Adrenal gland (tissue), 12 donors: Measurements from ENCODE around the gene PRAME. TPM values are rescaled to one million over a fixed set of nuclear protein-coding genes. Genes with fewer than 3 reads are reported as not detected.

Experiments
- DNase-seq, 7 donors: peaks; one replicate each; pipeline ENCODE4 v3.0.0-alpha.2; 2019 to 2020
- H3K27ac ChIP-seq, 5 donors: fragments of 200-600 bp; sonication (generic) in 4 of 5; 1 replicate in 3 of 5; 2 replicates in 2 of 5; pipeline versions ENCODE4 v1.5.1 to v1.8.0; 2016 to 2020; ENCODE audit warnings: mild to moderate bottlenecking in 1 of 5
- H3K27me3 ChIP-seq: fragments of 200-600 bp; 2 replicates; pipeline ENCODE4 v1.8.0; 2021
- H3K36me3 ChIP-seq, 2 donors: fragments of 200-600 bp; replicated peaks in 1 of 2; 1 replicate in 1 of 2; 2 replicates in 1 of 2; pipeline versions ENCODE4 v1.5.1 to v1.8.0; 2018 to 2022
- H3K4me1 ChIP-seq, 2 donors: fragments of 200-600 bp; replicated peaks in 1 of 2; 1 replicate in 1 of 2; 2 replicates in 1 of 2; pipeline versions ENCODE4 v1.5.1 to v1.8.0; 2018 to 2021
- H3K4me3 ChIP-seq, 4 donors: fragments of 200-600 bp; sonication (generic) in 3 of 4; one replicate each; pipeline ENCODE4 v1.5.1; 2016 to 2018
- H3K9me3 ChIP-seq, 3 donors: fragments of 200-600 bp; sonication (generic) in 1 of 3; replicated peaks in 1 of 3; 1 replicate in 2 of 3; 2 replicates in 1 of 3; pipeline versions ENCODE4 v1.5.1 to v1.8.0; 2016 to 2021
- POLR2A ChIP-seq, 2 donors: fragments of 450-650 bp; IDR thresholded peaks; one replicate each; pipeline ENCODE4 v1.6.1; 2017; ENCODE audit warnings: antibody characterized with exemption in 2 of 2, mild to moderate bottlenecking in 2 of 2, moderate library complexity in 1 of 2
- WGBS, 4 donors: extraction: QIAGEN DNeasy Blood & Tissue Kit in 2 of 4; methylation state at CpG; one replicate each; pipeline versions ENCODE4 v1.1.5 to v1.1.7; 2013 to 2017; 5-methylcytosine and 5-hydroxymethylcytosine counted together
- intact Hi-C, 2 donors: fragments of 100-400 bp; cut with DNase I; formaldehyde crosslinking; loops; one replicate each; pipeline versions ENCODE4 v1.14.1 to v1.15.0; 2022 to 2023
- polyA plus RNA-seq, 3 donors: library from polyadenylated mRNA; stranded (reverse); fragments of 200-250 nt in 2 of 3; fragments of 350-450 nt in 1 of 3; fragmentation: Illumina TruSeq in 1 of 3; extraction: RNeasy Lipid Tissue Mini Kit (QIAGEN cat#74804) in 1 of 3; gene quantifications; one replicate each; pipeline ENCODE4 v1.2.3, GENCODE V29; 2013 to 2014
- total RNA-seq, 9 donors: library from RNA; depleted of rRNA in 4 of 9; stranded (reverse); fragments of >200 nt in 4 of 9; fragments of 120-200 nt in 1 of 9; fragmentation: NEBNext Ultra II Directional in 1 of 9; extraction: Animal tissue kit (Norgen Biotek cat#: 25700) in 1 of 9; gene quantifications; one replicate each; pipeline versions ENCODE4 v1.1.0 to v1.2.4, GENCODE V29; 2013 to 2023
- TF ChIP-seq, protein P1 (sequence below), 6 experiments: fragments of 450-650 bp in 4 of 6; fragments of 200-600 bp in 2 of 6; sonication (generic) in 1 of 6; IDR thresholded peaks; 1 replicate in 5 of 6; 2 replicates in 1 of 6; pipeline versions ENCODE4 v1.5.1 to v1.8.0; 2016 to 2021; ENCODE audit warnings: antibody characterized with exemption in 6 of 6, mild to moderate bottlenecking in 2 of 6, moderate library complexity in 1 of 6
- donor health status: healthy with polysubstance abuse.
- donor health status: Bipolar disorder and iron deficiency.
- donor health status: DM: yes; HTN: yes; CAD: no.
- donor health status: DM: no; HTN: no; CAD: no.
- donor health status: DM: no; HTN: no; CAD: no.
- donor health status: DM: yes; HTN: yes; CAD: no.

The PRAME gene
- total and polyA plus RNA-seq, 12 donors: 0.78 to 11.6 (median 3.5) TPM

DNA sequence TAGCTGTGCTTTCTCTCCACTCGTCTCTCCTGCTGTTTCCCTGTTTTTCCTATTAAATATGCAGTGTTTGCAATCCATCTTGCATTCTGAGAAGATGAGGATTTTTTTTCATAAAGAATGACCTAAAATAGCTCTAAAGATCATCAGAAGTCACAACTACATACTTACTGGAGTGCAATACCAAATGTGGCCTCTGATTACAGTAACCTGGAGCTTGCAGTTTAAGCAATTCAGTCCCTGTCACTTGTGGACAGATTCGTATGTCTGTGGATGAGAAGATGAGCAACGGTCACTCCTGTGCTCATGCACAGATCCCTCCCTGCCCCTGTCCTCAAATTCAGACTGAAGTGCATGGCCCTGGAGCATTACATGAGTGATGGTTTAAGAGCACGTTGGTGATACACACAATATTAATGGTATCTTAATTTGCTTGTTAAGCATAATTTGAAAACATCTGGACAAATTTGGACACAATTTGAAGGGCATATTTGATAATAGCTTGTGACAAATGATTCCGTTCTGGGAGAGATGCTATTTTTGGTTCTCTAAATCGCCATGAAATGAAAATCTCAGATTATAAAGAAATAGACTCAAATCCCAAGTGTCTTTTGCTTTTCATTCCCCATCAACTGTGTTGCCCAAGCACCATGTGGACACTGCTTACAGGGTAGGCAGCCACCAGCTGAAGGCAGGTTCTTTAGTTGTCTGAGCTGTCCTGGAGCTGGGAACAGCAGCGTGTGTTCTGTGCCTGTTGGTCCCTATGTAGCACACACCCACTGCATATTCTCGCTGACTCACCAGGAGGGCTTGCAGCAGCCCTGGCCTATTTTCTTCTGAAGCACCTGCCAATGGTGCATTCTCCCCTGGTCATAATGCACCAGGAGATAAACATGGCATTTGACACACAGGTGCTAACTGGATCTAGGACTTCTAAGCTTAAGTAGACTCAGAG, 32.6 kb upstream of the PRAME start:
- no peak overlapping the region for H3K4me3 ChIP-seq
- intact Hi-C loops: loop anchor here in 1 of 2 donors (5.0 kb wide), 1 partner anchor 96 kb away; no protein-coding TSS in a partner anchor
- no peak overlapping the region for H3K27ac ChIP-seq
- no peak for TF ChIP-seq POLR2A (IDR thresholded peaks at IDR 0.05)
- TF ChIP-seq, protein P1, sequence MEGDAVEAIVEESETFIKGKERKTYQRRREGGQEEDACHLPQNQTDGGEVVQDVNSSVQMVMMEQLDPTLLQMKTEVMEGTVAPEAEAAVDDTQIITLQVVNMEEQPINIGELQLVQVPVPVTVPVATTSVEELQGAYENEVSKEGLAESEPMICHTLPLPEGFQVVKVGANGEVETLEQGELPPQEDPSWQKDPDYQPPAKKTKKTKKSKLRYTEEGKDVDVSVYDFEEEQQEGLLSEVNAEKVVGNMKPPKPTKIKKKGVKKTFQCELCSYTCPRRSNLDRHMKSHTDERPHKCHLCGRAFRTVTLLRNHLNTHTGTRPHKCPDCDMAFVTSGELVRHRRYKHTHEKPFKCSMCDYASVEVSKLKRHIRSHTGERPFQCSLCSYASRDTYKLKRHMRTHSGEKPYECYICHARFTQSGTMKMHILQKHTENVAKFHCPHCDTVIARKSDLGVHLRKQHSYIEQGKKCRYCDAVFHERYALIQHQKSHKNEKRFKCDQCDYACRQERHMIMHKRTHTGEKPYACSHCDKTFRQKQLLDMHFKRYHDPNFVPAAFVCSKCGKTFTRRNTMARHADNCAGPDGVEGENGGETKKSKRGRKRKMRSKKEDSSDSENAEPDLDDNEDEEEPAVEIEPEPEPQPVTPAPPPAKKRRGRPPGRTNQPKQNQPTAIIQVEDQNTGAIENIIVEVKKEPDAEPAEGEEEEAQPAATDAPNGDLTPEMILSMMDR (IDR thresholded peaks at IDR 0.05): peak in 3 of 6 experiments; percentile 3 to 22 (median 13)
- no peaks in the 10 kb centered on the region for H3K36me3 ChIP-seq
- H3K27me3 ChIP-seq: no peaks in the 10 kb centered on the region
- DNase-seq: peak in 1 of 7 donors; percentile 29
- H3K9me3 ChIP-seq: no peaks in the 10 kb centered on the region
- no peaks in the 10 kb centered on the region for H3K4me1 ChIP-seq
- 44 to 64% (median 51%) methylated on average over 8 of the region's 8 CpGs for WGBS, 4 donors

DNA sequence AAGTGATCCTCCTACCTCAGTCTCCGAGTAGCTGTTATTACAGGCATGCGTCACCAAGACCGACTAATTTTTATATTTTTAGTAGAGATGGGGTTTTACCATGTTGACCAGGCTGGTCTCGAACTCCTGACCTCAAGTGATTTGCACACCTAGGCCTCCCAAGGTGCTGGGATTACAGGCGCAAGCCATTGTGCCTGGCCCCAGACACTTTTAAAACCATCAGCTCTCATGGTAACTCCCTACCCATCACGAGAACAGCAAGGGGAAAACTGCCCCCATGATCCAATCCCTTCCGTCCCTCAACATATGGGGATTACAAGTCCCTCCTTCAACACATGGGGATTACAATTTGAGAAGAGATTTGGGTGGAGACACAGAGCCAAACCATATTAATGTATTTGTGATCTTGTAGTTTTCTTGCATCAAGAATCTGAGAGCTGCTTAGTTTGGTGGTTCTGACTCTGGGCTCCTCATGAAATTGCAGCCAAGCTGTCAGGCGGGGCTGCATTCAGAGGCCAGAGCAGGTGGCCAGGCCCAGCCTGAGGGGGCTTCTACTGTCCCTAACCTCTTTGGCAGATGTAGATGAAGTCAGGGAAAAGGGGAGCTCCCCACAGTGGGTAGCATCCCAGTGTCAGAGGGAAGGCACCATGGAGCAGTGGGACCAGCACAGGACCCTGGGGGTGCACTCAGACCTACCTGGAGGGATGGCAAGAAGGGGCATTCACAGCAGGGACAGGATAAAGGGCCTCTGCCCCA, 31.2 kb upstream of the PRAME start:
- no peak for TF ChIP-seq POLR2A (IDR thresholded peaks at IDR 0.05)
- TF ChIP-seq, protein P1 (IDR thresholded peaks at IDR 0.05): no peak
- Histone ChIP-seq H3K27ac (no peak overlapping the region), H3K4me3 (no peak overlapping the region), H3K36me3 (no peaks in the 10 kb centered on the region), H3K4me1 (no peaks in the 10 kb centered on the region), H3K27me3 (no peaks in the 10 kb centered on the region), H3K9me3 (no peaks in the 10 kb centered on the region)
- intact Hi-C loops: loop anchor here in 1 of 2 donors (5.0 kb wide), 1 partner anchor 97 kb away; no protein-coding TSS in a partner anchor
- 88 to 94% (median 92%) methylated on average over 8 of the region's 8 CpGs for WGBS, 4 donors
- no peak for DNase-seq

DNA sequence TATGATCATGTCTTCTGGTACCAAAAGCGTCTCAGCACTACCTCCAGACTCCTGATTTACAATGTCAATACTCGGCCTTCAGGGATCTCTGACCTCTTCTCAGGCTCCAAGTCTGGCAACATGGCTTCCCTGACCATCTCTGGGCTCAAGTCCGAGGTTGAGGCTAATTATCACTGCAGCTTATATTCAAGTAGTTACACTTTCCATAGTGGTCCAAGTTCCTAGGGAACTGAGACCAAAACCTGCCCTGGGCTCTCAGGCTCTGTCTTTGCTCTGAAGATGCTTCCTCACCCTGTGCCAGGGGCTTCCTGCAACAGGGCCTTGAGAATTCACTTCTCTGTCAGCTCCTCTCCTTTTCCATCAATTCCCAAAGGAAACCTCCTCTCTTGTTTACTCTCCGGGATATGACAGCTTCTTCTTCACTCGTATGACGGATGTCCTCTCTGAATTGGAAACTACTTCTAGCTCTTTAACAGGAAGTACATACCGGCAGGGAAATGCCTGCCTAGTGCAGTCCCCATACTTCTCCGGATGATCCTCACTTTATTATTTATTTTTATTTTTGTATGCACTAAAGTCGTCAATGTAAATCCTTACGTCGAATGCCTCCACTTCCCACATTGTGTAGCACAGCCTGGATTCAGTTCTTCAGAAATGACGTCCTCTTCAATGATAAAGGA, 29.6 kb upstream of the PRAME start:
- no peak overlapping the region for H3K4me3 ChIP-seq
- H3K9me3 ChIP-seq: no peaks in the 10 kb centered on the region
- 65 to 73% (median 69%) methylated on average over 12 of the region's 12 CpGs for WGBS, 4 donors
- H3K36me3 ChIP-seq: no peaks in the 10 kb centered on the region
- H3K27ac ChIP-seq: no peak overlapping the region
- intact Hi-C loops: no loop called here
- no peaks in the 10 kb centered on the region for H3K27me3 ChIP-seq
- TF ChIP-seq, protein P1 (IDR thresholded peaks at IDR 0.05): no peak
- no peak for TF ChIP-seq POLR2A (IDR thresholded peaks at IDR 0.05)
- DNase-seq: no peak
- no peaks in the 10 kb centered on the region for H3K4me1 ChIP-seq
